ENCODE data around the gene ZNF471.
A peak's percentile ranks its signal among the peaks of the same experiment; 100 is the strongest.

The ZNF471 gene

GRCh38 chr19:56504581-56504980 is 3.1 kb upstream of the ZNF471 start:
- POLR2A ChIA-PET, result interaction anchor here (0.7 kb wide), 1 partner anchor 66 kb away, joined by 3 read pairs; no protein-coding TSS in a partner anchor
- Histone ChIP-seq H3K36me3 (ENCODE audit: control insufficient read depth in 4 of 4, insufficient read depth in 4 of 4, low read length in 3 of 4) (peaks cover 0 to 5% (median 0%) of the 10 kb centered on the region in 4 experiments), H3K27me3 (replicated peaks in 2 of 5; ENCODE audit: control insufficient read depth in 4 of 5, insufficient read depth in 5 of 5, low read length in 4 of 5) (no peaks in the 10 kb centered on the region), H3K9me3 (ENCODE audit: control extremely low read depth in 1 of 5, control insufficient read depth in 4 of 5, insufficient read depth in 2 of 5, low read depth in 1 of 5, low read length in 4 of 5) (peaks cover 7 to 48% (median 16%) of the 10 kb centered on the region in 5 experiments), H3K4me1 (ENCODE audit: control extremely low read depth in 1 of 4, control insufficient read depth in 4 of 4, insufficient read depth in 4 of 4, low read length in 3 of 4) (peaks cover 0 to 13% (median 12%) of the 10 kb centered on the region in 4 experiments), H3K27ac (ENCODE audit: insufficient read depth in 1 of 2, low read depth in 1 of 2, low read length in 2 of 2, poor library complexity in 1 of 2, severe bottlenecking in 2 of 2) (no peak overlapping the region), H3K4me3 (ENCODE audit: control insufficient read depth in 1 of 7, extremely low read depth in 1 of 7, insufficient read depth in 4 of 7, low read depth in 2 of 7, low read length in 6 of 7) (peak overlapping the region in 1 of 7 experiments; percentile 12)
- WGBS (ENCODE audit: insufficient coverage), result 83% methylated on average over 1 of the region's 2 CpGs
- DNase-seq, result no peak
- CTCF ChIA-PET, result no interaction called here

- Histone ChIP-seq H3K4me3 (ENCODE audit: control insufficient read depth in 1 of 7, extremely low read depth in 1 of 7, insufficient read depth in 4 of 7, low read depth in 2 of 7, low read length in 6 of 7) (peak overlapping the region; percentile 70 to 90 (median 82)), H3K36me3 (ENCODE audit: control insufficient read depth in 4 of 4, insufficient read depth in 4 of 4, low read length in 3 of 4) (peaks cover 0 to 2% (median 0%) of the 10 kb centered on the region in 4 experiments), H3K9me3 (ENCODE audit: control extremely low read depth in 1 of 5, control insufficient read depth in 4 of 5, insufficient read depth in 2 of 5, low read depth in 1 of 5, low read length in 4 of 5) (peaks cover 6 to 37% (median 8%) of the 10 kb centered on the region in 5 experiments), H3K27me3 (replicated peaks in 2 of 5; ENCODE audit: control insufficient read depth in 4 of 5, insufficient read depth in 5 of 5, low read length in 4 of 5) (no peaks in the 10 kb centered on the region), H3K4me1 (ENCODE audit: control extremely low read depth in 1 of 4, control insufficient read depth in 4 of 4, insufficient read depth in 4 of 4, low read length in 3 of 4) (peaks cover 0 to 13% (median 12%) of the 10 kb centered on the region in 4 experiments), H3K27ac (ENCODE audit: insufficient read depth in 1 of 2, low read depth in 1 of 2, low read length in 2 of 2, poor library complexity in 1 of 2, severe bottlenecking in 2 of 2) (peak overlapping the region; percentile 95 to 98)
- DNase-seq, result no peak
- WGBS (ENCODE audit: insufficient coverage), result 4% methylated on average over 17 of the region's 17 CpGs
- POLR2A ChIA-PET, result interaction anchor here (0.6 to 1.0 kb wide), 2 partner anchors 17 to 87 kb away, joined by 3 to 4 read pairs; partner anchors contain the start of gene ZNF71
- CTCF ChIA-PET, result no interaction called here
Measured at GRCh38 chr19:56508290-56508778, 679 bp downstream of the ZNF471 start.

DNA sequence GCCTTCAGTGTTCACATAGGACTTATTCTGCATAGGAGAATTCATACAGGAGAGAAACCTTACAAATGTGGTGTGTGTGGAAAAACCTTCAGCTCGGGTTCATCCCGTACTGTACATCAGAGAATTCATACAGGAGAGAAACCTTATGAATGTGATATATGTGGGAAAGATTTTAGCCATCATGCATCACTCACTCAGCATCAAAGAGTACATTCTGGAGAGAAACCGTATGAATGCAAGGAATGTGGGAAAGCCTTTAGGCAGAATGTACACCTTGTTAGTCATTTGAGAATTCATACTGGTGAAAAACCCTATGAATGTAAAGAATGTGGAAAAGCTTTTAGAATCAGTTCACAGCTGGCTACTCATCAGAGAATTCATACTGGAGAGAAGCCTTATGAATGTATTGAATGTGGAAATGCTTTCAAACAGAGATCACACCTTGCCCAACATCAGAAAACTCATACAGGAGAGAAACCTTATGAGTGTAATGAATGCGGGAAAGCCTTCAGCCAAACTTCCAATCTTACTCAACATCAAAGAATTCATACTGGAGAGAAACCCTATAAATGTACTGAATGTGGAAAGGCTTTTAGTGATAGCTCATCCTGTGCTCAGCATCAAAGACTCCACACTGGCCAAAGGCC is 17.7 kb downstream of the ZNF471 start:
- H3K9me3 ChIP-seq (ENCODE audit: control extremely low read depth in 1 of 5, control insufficient read depth in 4 of 5, insufficient read depth in 2 of 5, low read depth in 1 of 5, low read length in 4 of 5), result peaks cover 22 to 91% (median 56%) of the 10 kb centered on the region in 5 experiments

GRCh38 chr19:56537442-56537841 is 29.8 kb downstream of the ZNF471 start:
- 100% methylated on average over 3 of the region's 3 CpGs for WGBS (ENCODE audit: insufficient coverage)
- peak overlapping the region in 5 of 7 experiments; percentile 78 to 95 (median 86) for H3K4me3 ChIP-seq (ENCODE audit: control insufficient read depth in 1 of 7, extremely low read depth in 1 of 7, insufficient read depth in 4 of 7, low read depth in 2 of 7, low read length in 6 of 7)
- no peak for DNase-seq
- peaks cover 6 to 25% (median 13%) of the 10 kb centered on the region in 4 experiments for H3K36me3 ChIP-seq (ENCODE audit: control insufficient read depth in 4 of 4, insufficient read depth in 4 of 4, low read length in 3 of 4)
- H3K9me3 ChIP-seq (ENCODE audit: control extremely low read depth in 1 of 5, control insufficient read depth in 4 of 5, insufficient read depth in 2 of 5, low read depth in 1 of 5, low read length in 4 of 5), result peaks cover 4 to 62% (median 31%) of the 10 kb centered on the region in 5 experiments
- CTCF ChIA-PET, result no interaction called here
- POLR2A ChIA-PET, result no interaction called here
- no peaks in the 10 kb centered on the region for H3K27me3 ChIP-seq (replicated peaks in 2 of 5; ENCODE audit: control insufficient read depth in 4 of 5, insufficient read depth in 5 of 5, low read length in 4 of 5)
- H3K4me1 ChIP-seq (ENCODE audit: control extremely low read depth in 1 of 4, control insufficient read depth in 4 of 4, insufficient read depth in 4 of 4, low read length in 3 of 4), result peaks cover 3 to 17% (median 13%) of the 10 kb centered on the region in 4 experiments
- no peak overlapping the region for H3K27ac ChIP-seq (ENCODE audit: insufficient read depth in 1 of 2, low read depth in 1 of 2, low read length in 2 of 2, poor library complexity in 1 of 2, severe bottlenecking in 2 of 2)

More for the DNA sequence above, 17.7 kb downstream of the ZNF471 start:
- Histone ChIP-seq H3K36me3 (ENCODE audit: control insufficient read depth in 4 of 4, insufficient read depth in 4 of 4, low read length in 3 of 4) (peaks cover 0 to 25% (median 0%) of the 10 kb centered on the region in 4 experiments), H3K4me3 (ENCODE audit: control insufficient read depth in 1 of 7, extremely low read depth in 1 of 7, insufficient read depth in 4 of 7, low read depth in 2 of 7, low read length in 6 of 7) (no peak overlapping the region), H3K27ac (ENCODE audit: insufficient read depth in 1 of 2, low read depth in 1 of 2, low read length in 2 of 2, poor library complexity in 1 of 2, severe bottlenecking in 2 of 2) (no peak overlapping the region), H3K4me1 (ENCODE audit: control extremely low read depth in 1 of 4, control insufficient read depth in 4 of 4, insufficient read depth in 4 of 4, low read length in 3 of 4) (no peaks in the 10 kb centered on the region), H3K27me3 (replicated peaks in 2 of 5; ENCODE audit: control insufficient read depth in 4 of 5, insufficient read depth in 5 of 5, low read length in 4 of 5) (no peaks in the 10 kb centered on the region)
- no CpG with 5 or more reads among the region's 4 CpGs for WGBS (ENCODE audit: insufficient coverage)
- no peak for DNase-seq
- POLR2A ChIA-PET, result interaction anchor here (0.6 kb wide), 1 partner anchor 17 kb away, joined by 4 read pairs; no protein-coding TSS in a partner anchor
- CTCF ChIA-PET, result interaction anchor here (1.1 kb wide), 1 partner anchor 11 kb away, joined by 3 read pairs; no protein-coding TSS in a partner anchor

GRCh38 chr19:56538254-56538760 is 30.7 kb downstream of the ZNF471 start:
- POLR2A ChIA-PET, result interaction anchor here (1.1 kb wide), 1 partner anchor 60 kb away, joined by 3 read pairs; no protein-coding TSS in a partner anchor
- H3K27ac ChIP-seq (ENCODE audit: insufficient read depth in 1 of 2, low read depth in 1 of 2, low read length in 2 of 2, poor library complexity in 1 of 2, severe bottlenecking in 2 of 2), result peak overlapping the region; percentile 67 to 80
- CTCF ChIA-PET, result interaction anchor here (0.9 kb wide), 1 partner anchor 51 kb away, joined by 3 read pairs; no protein-coding TSS in a partner anchor
- H3K36me3 ChIP-seq (ENCODE audit: control insufficient read depth in 4 of 4, insufficient read depth in 4 of 4, low read length in 3 of 4), result peaks cover 6 to 30% (median 13%) of the 10 kb centered on the region in 4 experiments
- peaks cover 3 to 17% (median 13%) of the 10 kb centered on the region in 4 experiments for H3K4me1 ChIP-seq (ENCODE audit: control extremely low read depth in 1 of 4, control insufficient read depth in 4 of 4, insufficient read depth in 4 of 4, low read length in 3 of 4)
- H3K9me3 ChIP-seq (ENCODE audit: control extremely low read depth in 1 of 5, control insufficient read depth in 4 of 5, insufficient read depth in 2 of 5, low read depth in 1 of 5, low read length in 4 of 5), result peaks cover 4 to 63% (median 35%) of the 10 kb centered on the region in 5 experiments
- H3K4me3 ChIP-seq (ENCODE audit: control insufficient read depth in 1 of 7, extremely low read depth in 1 of 7, insufficient read depth in 4 of 7, low read depth in 2 of 7, low read length in 6 of 7), result peak overlapping the region; percentile 74 to 95 (median 86)
- no peaks in the 10 kb centered on the region for H3K27me3 ChIP-seq (replicated peaks in 2 of 5; ENCODE audit: control insufficient read depth in 4 of 5, insufficient read depth in 5 of 5, low read length in 4 of 5)
- WGBS (ENCODE audit: insufficient coverage), result 0% methylated on average over 27 of the region's 46 CpGs
- peak; percentile 94 to 97 (median 97) for DNase-seq

GRCh38 chr19:56538761-56539263 is 31.2 kb downstream of the ZNF471 start, which contains the start of gene ZFP28:
Gene ZFP28, plus strand, starts transcription at chr19:56538948. Its CDS starts 71 bp downstream, at chr19:56539019.
- no peaks in the 10 kb centered on the region for H3K27me3 ChIP-seq (replicated peaks in 2 of 5; ENCODE audit: control insufficient read depth in 4 of 5, insufficient read depth in 5 of 5, low read length in 4 of 5)
- under 1% methylated on average over 39 of the region's 65 CpGs for WGBS (ENCODE audit: insufficient coverage)
- peak within 1 kb of the TSS; percentile 74 to 95 (median 87) for H3K4me3 ChIP-seq (ENCODE audit: control insufficient read depth in 1 of 7, extremely low read depth in 1 of 7, insufficient read depth in 4 of 7, low read depth in 2 of 7, low read length in 6 of 7)
- peak within 1 kb of the TSS; percentile 67 to 80 for H3K27ac ChIP-seq (ENCODE audit: insufficient read depth in 1 of 2, low read depth in 1 of 2, low read length in 2 of 2, poor library complexity in 1 of 2, severe bottlenecking in 2 of 2)
- POLR2A ChIA-PET, result interaction anchor here (0.6 to 1.1 kb wide), 2 partner anchors 60 to 194 kb away, joined by 3 read pairs; no protein-coding TSS in a partner anchor
- peaks cover 3 to 17% (median 13%) of the 10 kb centered on the region in 4 experiments for H3K4me1 ChIP-seq (ENCODE audit: control extremely low read depth in 1 of 4, control insufficient read depth in 4 of 4, insufficient read depth in 4 of 4, low read length in 3 of 4)
- no peak for DNase-seq
- CTCF ChIA-PET, result interaction anchor here (0.9 kb wide), 1 partner anchor 52 kb away, joined by 3 read pairs; no protein-coding TSS in a partner anchor
- H3K9me3 ChIP-seq (ENCODE audit: control extremely low read depth in 1 of 5, control insufficient read depth in 4 of 5, insufficient read depth in 2 of 5, low read depth in 1 of 5, low read length in 4 of 5), result peaks cover 7 to 63% (median 35%) of the 10 kb centered on the region in 5 experiments
- peaks cover 6 to 34% (median 16%) of the 10 kb centered on the region in 4 experiments for H3K36me3 ChIP-seq (ENCODE audit: control insufficient read depth in 4 of 4, insufficient read depth in 4 of 4, low read length in 3 of 4)

All from common myeloid progenitor, CD34-positive (primary cell).